K562 (cell line): ENCODE data around the gene FAM118B. TPM values are rescaled to one million over a fixed set of nuclear protein-coding genes. Genes with fewer than 3 reads are reported as not detected.

Experiments
- ATAC-seq: fragments of 200-7000 bp; cut with Tn5 transposase; 3 replicates; pipeline ENCODE4 v1.9.1; 2020; ENCODE audit warnings: moderate library complexity
- BruUV-seq: library from RNA; stranded (reverse); fragments of 400-500 nt; replicated peaks from 2 replicates; lab custom pipeline; 2021; lab: Mats Ljungman, UMichigan
- CTCF ChIA-PET: fragments of 300-600 bp; formaldehyde crosslinking; extraction: SDS; loops from one replicate; lab custom pipeline; 2021; ENCODE audit warnings: low intra/inter-chr PET ratio; lab: Yijun Ruan, JAX
- POLR2A ChIA-PET: fragments of 300-600, 350-650 bp; sonication (Branson Sonifier 250); formaldehyde crosslinking; extraction: SDS; loops from one replicate; lab custom pipeline; 2021; ENCODE audit warnings: antibody characterized with exemption, inconsistent platforms; lab: Yijun Ruan, JAX
- DNase-seq, 4 experiments: peaks; one replicate each; pipeline versions ENCODE4 v3.0.0 to v3.0.0-alpha.2; 2011 to 2018; ENCODE audit warnings: low spot score in 3 of 4, mixed read lengths in 3 of 4; ENCODE audit errors: extremely low read depth in 1 of 4
- FAIRE-seq: peaks from 2 replicates; lab custom pipeline; 2011; peaks lifted over from hg19 to GRCh38; lab: Jason Lieb, UNC
- H2AFZ ChIP-seq: 2 replicates; pipeline ENCODE4 v1.6.0; 2011; ENCODE audit warnings: low read depth, low read length, control low read depth, inconsistent platforms
- H3K27ac ChIP-seq: fragments of 200-600 bp; 3 replicates; pipeline ENCODE4 v1.8.0; 2011; ENCODE audit warnings: low read depth, mild to moderate bottlenecking, control low read depth, inconsistent platforms, low read length, moderate library complexity, mixed read lengths; ENCODE audit errors: extremely low read depth
- H3K27me3 ChIP-seq, 2 experiments: fragments of 300-600 bp in 1 of 2; 2 replicates in 1 of 2; 3 replicates in 1 of 2; pipeline versions ENCODE4 v1.6.0 to v1.8.0; 2011; ENCODE audit warnings: inconsistent platforms in 2 of 2, low read length in 2 of 2, mild to moderate bottlenecking in 1 of 2, mixed read lengths in 1 of 2, moderate library complexity in 1 of 2; ENCODE audit not compliant: control insufficient read depth in 2 of 2, insufficient read depth in 2 of 2
- H3K36me3 ChIP-seq: fragments of 300-600 bp; 3 replicates; pipeline ENCODE4 v1.8.0; 2011; ENCODE audit warnings: mild to moderate bottlenecking, low read length, inconsistent platforms; ENCODE audit not compliant: control insufficient read depth, insufficient read depth
- H3K4me1 ChIP-seq, 2 experiments: fragments of 200-600 bp in 1 of 2; replicated peaks in 1 of 2; 2 replicates in 1 of 2; 3 replicates in 1 of 2; pipeline versions ENCODE4 v1.5.1 to v1.8.0; 2011; ENCODE audit warnings: inconsistent platforms in 2 of 2, low read length in 2 of 2, mild to moderate bottlenecking in 1 of 2, mixed read lengths in 1 of 2, moderate library complexity in 1 of 2; ENCODE audit not compliant: control insufficient read depth in 2 of 2, insufficient read depth in 2 of 2
- H3K4me2 ChIP-seq: 2 replicates; pipeline ENCODE4 v1.6.1; 2011; ENCODE audit warnings: low read length, control low read depth, inconsistent platforms, mixed read lengths; ENCODE audit not compliant: insufficient read depth
- H3K4me3 ChIP-seq: fragments of 200-600 bp; sonication (generic), shearing (Covaris generic); 2 replicates; pipeline ENCODE4 v1.5.1; 2016; ENCODE audit warnings: control low read depth, inconsistent platforms
- H3K79me2 ChIP-seq: fragments of 200-600 bp; 3 replicates; pipeline ENCODE4 v1.8.0; 2011; ENCODE audit warnings: low read length, inconsistent platforms; ENCODE audit not compliant: control insufficient read depth, insufficient read depth
- H3K9ac ChIP-seq, 2 experiments: 2 replicates each; pipeline versions ENCODE4 v1.6.0 to v1.6.1; 2011; ENCODE audit warnings: low read depth in 2 of 2, low read length in 2 of 2, control low read depth in 1 of 2, inconsistent platforms in 1 of 2, mild to moderate bottlenecking in 1 of 2, mixed read lengths in 1 of 2; ENCODE audit not compliant: insufficient read depth in 1 of 2
- H3K9me1 ChIP-seq: one replicate; pipeline ENCODE4 v1.6.0; 2011; ENCODE audit warnings: inconsistent platforms, mild to moderate bottlenecking, low read length, moderate library complexity; ENCODE audit not compliant: control insufficient read depth, insufficient read depth
- H3K9me3 ChIP-seq: replicated peaks from 2 replicates; pipeline ENCODE4 v1.5.1; 2011; ENCODE audit warnings: low read depth, low read length, inconsistent platforms; ENCODE audit not compliant: control insufficient read depth, insufficient read depth
- H4K20me1 ChIP-seq: replicated peaks from 2 replicates; pipeline ENCODE4 v1.6.1; 2011; ENCODE audit warnings: low read length, inconsistent platforms, mixed read lengths; ENCODE audit not compliant: control insufficient read depth, insufficient read depth
- ARID1B ChIP-seq: fragments of 450-650 bp; IDR thresholded peaks from 2 replicates; pipeline ENCODE4 v1.6.1; 2016; ENCODE audit warnings: antibody characterized with exemption, mild to moderate bottlenecking, inconsistent platforms
- HSF4 ChIP-seq: fragments of 250-450 bp; sonication (Bioruptor Pico); IDR thresholded peaks from 2 replicates; pipeline ENCODE4 v2.1.2; 2022; ENCODE audit warnings: mild to moderate bottlenecking, moderate library complexity, borderline replicate concordance
- LEF1 ChIP-seq: fragments of 450-650 bp; IDR thresholded peaks from 2 replicates; pipeline ENCODE4 v1.6.1; 2016; ENCODE audit warnings: mild to moderate bottlenecking
- MXD1 ChIP-seq: fragments of 250-450 bp; sonication (Bioruptor Pico); IDR thresholded peaks from 2 replicates; pipeline ENCODE4 v1.8.0; 2021; ENCODE audit warnings: borderline replicate concordance, mild to moderate bottlenecking, moderate library complexity; ENCODE audit not compliant: poor library complexity, severe bottlenecking
- NBN ChIP-seq: fragments of 450-650 bp; IDR thresholded peaks from 2 replicates; pipeline ENCODE4 v1.6.1; 2016; ENCODE audit warnings: low read depth, mild to moderate bottlenecking
- NCOA6 ChIP-seq: fragments of 450-650 bp; IDR thresholded peaks from 2 replicates; pipeline ENCODE4 v1.6.1; 2017; ENCODE audit warnings: mild to moderate bottlenecking
- NFIC ChIP-seq: fragments of 450-650 bp; IDR thresholded peaks from 2 replicates; pipeline ENCODE4 v1.6.1; 2017; ENCODE audit warnings: mild to moderate bottlenecking, inconsistent platforms
- NFXL1 ChIP-seq: fragments of 450-650 bp; formaldehyde crosslinking; IDR thresholded peaks from 2 replicates; pipeline ENCODE4 v1.4.0; 2021; ENCODE audit warnings: mild to moderate bottlenecking
- POLR2G ChIP-seq: fragments of 200-400 bp; formaldehyde crosslinking; IDR thresholded peaks from 2 replicates; pipeline ENCODE4 v1.6.1; 2017; ENCODE audit warnings: low read depth, mild to moderate bottlenecking, antibody characterized with exemption, low read length, moderate library complexity
- SAFB ChIP-seq: fragments of 200-400 bp; formaldehyde crosslinking; IDR thresholded peaks from 2 replicates; pipeline ENCODE4 v1.6.1; 2017; ENCODE audit warnings: low read depth, low read length, borderline replicate concordance
- SIX5 ChIP-seq, 2 experiments: IDR thresholded peaks; 2 replicates each; pipeline ENCODE4 v1.6.1; 2011; ENCODE audit warnings: low read length in 2 of 2, borderline replicate concordance in 1 of 2, low read depth in 1 of 2, mild to moderate bottlenecking in 1 of 2, moderate library complexity in 1 of 2; ENCODE audit not compliant: insufficient read depth in 1 of 2
- ZBTB8A ChIP-seq: fragments of 450-650 bp; IDR thresholded peaks from 2 replicates; pipeline ENCODE4 v1.6.1; 2018; ENCODE audit warnings: mild to moderate bottlenecking, moderate library complexity; ENCODE audit not compliant: partially characterized antibody
- ZFP30 ChIP-seq: fragments of 250-450 bp; sonication (Bioruptor Pico); IDR thresholded peaks from 2 replicates; pipeline ENCODE4 v1.8.0; 2022; ENCODE audit warnings: moderate library complexity, mild to moderate bottlenecking, inconsistent platforms, borderline replicate concordance
- ZNF3 ChIP-seq: fragments of 250-450 bp; sonication (Bioruptor Pico); IDR thresholded peaks from 2 replicates; pipeline ENCODE4 v1.5.0; 2021; ENCODE audit warnings: mild to moderate bottlenecking, moderate library complexity
- ZNF695 ChIP-seq: fragments of 450-650 bp; formaldehyde crosslinking; IDR thresholded peaks from 2 replicates; pipeline ENCODE4 v1.4.0; 2020; ENCODE audit warnings: mild to moderate bottlenecking, moderate library complexity
- WGBS: fragments of 100-300 bp; shearing (Covaris generic); methylation state at CpG from one replicate; pipeline ENCODE4 v1.1.6; 2016; ENCODE audit warnings: low coverage, mixed read lengths; ENCODE audit not compliant: insufficient coverage; ENCODE audit errors: missing lambda C conversion rate; 5-methylcytosine and 5-hydroxymethylcytosine counted together
- in situ Hi-C: fragments of 300-500 bp; cut with MboI; formaldehyde crosslinking; loops from 4 replicates; pipeline ENCODE4 v1.15.0; 2018; ENCODE audit warnings: inconsistent platforms, mixed read lengths
- intact Hi-C: fragments of 100-400 bp; cut with micrococcal nuclease; formaldehyde crosslinking; loops from 2 replicates; pipeline ENCODE4 v1.14.2; 2022
- polyA plus RNA-seq, 8 experiments: library from polyadenylated mRNA; depleted of rRNA in 4 of 8; stranded (reverse) in 5 of 8; unstranded in 3 of 8; fragments of >200 nt; fragmentation: Nextera tagmentation in 2 of 8; fragmentation: Illumina TruSeq in 1 of 8; extraction: Ambion mirVana in 2 of 8; extraction: Trizol in 1 of 8; gene quantifications; 2 replicates each; pipeline versions ENCODE4 v1.2.1 to v1.2.3, GENCODE V29; 2011 to 2014; ENCODE audit warnings: inconsistent platforms in 1 of 8, missing spikeins in 1 of 8
- total RNA-seq, 7 experiments: library from RNA; depleted of rRNA in 6 of 7; stranded (reverse); fragments of >200 nt in 6 of 7; fragmentation: Illumina TruSeq in 2 of 7; extraction: Trizol in 2 of 7; gene quantifications; 2 replicates each; pipeline versions ENCODE4 v1.2.1 to v1.2.3, GENCODE V29; 2011 to 2021; ENCODE audit warnings: low replicate concordance in 1 of 7
- TF ChIP-seq, protein P1 (sequence below): fragments of 250-450 bp; sonication (Bioruptor Pico); IDR thresholded peaks from 2 replicates; pipeline ENCODE4 v1.8.0; 2022; ENCODE audit warnings: inconsistent platforms
- TF ChIP-seq, protein P2 (sequence below): fragments of 450-650 bp; formaldehyde crosslinking; IDR thresholded peaks from 2 replicates; pipeline ENCODE4 v1.4.0; 2022; ENCODE audit warnings: mild to moderate bottlenecking, moderate library complexity

The FAM118B gene
- total and polyA plus RNA-seq, 9 of the 15 experiments (the other 6 are each of a cell fraction or from before 2014, with no cell fraction given) = 12.0 to 49.0 (median 22.1) TPM

GRCh38 chr11:126197277-126197939 is 14.2 kb upstream of the FAM118B start:
- no peak overlapping the region for H3K27ac ChIP-seq
- no peaks in the 10 kb centered on the region for H3K27me3 ChIP-seq
- ChIA-PET POLR2A (interaction anchor here (2.3 kb wide), 1 partner anchor 14 kb away, joined by 11 read pairs; the partner anchor contains the start of genes FAM118B and RPUSD4), CTCF (interaction anchor here (1.0 kb wide), 1 partner anchor 275 kb away, joined by 3 read pairs; no protein-coding TSS in a partner anchor)
- no peak for FAIRE-seq
- H3K4me2 ChIP-seq = no peak overlapping the region
- TF ChIP-seq LEF1 = no peak
- TF ChIP-seq, protein P1, sequence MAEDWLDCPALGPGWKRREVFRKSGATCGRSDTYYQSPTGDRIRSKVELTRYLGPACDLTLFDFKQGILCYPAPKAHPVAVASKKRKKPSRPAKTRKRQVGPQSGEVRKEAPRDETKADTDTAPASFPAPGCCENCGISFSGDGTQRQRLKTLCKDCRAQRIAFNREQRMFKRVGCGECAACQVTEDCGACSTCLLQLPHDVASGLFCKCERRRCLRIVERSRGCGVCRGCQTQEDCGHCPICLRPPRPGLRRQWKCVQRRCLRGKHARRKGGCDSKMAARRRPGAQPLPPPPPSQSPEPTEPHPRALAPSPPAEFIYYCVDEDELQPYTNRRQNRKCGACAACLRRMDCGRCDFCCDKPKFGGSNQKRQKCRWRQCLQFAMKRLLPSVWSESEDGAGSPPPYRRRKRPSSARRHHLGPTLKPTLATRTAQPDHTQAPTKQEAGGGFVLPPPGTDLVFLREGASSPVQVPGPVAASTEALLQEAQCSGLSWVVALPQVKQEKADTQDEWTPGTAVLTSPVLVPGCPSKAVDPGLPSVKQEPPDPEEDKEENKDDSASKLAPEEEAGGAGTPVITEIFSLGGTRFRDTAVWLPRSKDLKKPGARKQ (CRISPR knock-in tag) = no peak
- no peak for TF ChIP-seq NBN
- TF ChIP-seq MXD1 (CRISPR knock-in tag) = no peak
- TF ChIP-seq, protein P2, sequence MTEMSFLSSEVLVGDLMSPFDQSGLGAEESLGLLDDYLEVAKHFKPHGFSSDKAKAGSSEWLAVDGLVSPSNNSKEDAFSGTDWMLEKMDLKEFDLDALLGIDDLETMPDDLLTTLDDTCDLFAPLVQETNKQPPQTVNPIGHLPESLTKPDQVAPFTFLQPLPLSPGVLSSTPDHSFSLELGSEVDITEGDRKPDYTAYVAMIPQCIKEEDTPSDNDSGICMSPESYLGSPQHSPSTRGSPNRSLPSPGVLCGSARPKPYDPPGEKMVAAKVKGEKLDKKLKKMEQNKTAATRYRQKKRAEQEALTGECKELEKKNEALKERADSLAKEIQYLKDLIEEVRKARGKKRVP = no peak
- TF ChIP-seq HSF4 = no peak
- TF ChIP-seq NFIC = no peak
- TF ChIP-seq ARID1B = no peak
- no peak for TF ChIP-seq ZNF695
- TF ChIP-seq POLR2G = no peak
- TF ChIP-seq SIX5 (IDR thresholded peaks at IDR 0.05; ENCODE audit: borderline replicate concordance in 1 of 2, insufficient read depth in 1 of 2, low read depth in 1 of 2, low read length in 2 of 2) = no peak
- no peak for TF ChIP-seq NCOA6
- TF ChIP-seq ZFP30 = no peak
- TF ChIP-seq ZNF3 (CRISPR knock-in tag) = no peak
- no peak for TF ChIP-seq ZBTB8A
- TF ChIP-seq SAFB = no peak
- no peak for TF ChIP-seq NFXL1 (CRISPR knock-in tag)
- intact Hi-C loops = no loop called here
- in situ Hi-C loops = loop anchor here (5.0 kb wide), 1 partner anchor 275 kb away; no protein-coding TSS in a partner anchor
- H3K9me1 ChIP-seq = no peaks in the 10 kb centered on the region
- WGBS = 96% methylated on average over 7 of the region's 7 CpGs
- H3K36me3 ChIP-seq = peaks cover 91% of the 10 kb centered on the region
- H3K4me1 ChIP-seq = no peaks in the 10 kb centered on the region
- BruUV-seq = no TSS peak
- no peak for ATAC-seq
- H3K4me3 ChIP-seq = no peak overlapping the region
- no peaks in the 10 kb centered on the region for H3K79me2 ChIP-seq
- H4K20me1 ChIP-seq = peaks cover 5% of the 10 kb centered on the region; the same call in 1 of the 2 replicates
- H3K9ac ChIP-seq = no peak overlapping the region
- no peak overlapping the region for H2AFZ ChIP-seq
- no peaks in the 10 kb centered on the region for H3K9me3 ChIP-seq
- no peak for DNase-seq
